HG03342 (cell line): ENCODE measurements around the gene RSPO1.
"Not testable (repeated sequence)": the region's sequence is repeated elsewhere in the genome, so short reads cannot be mapped to it uniquely, and the experiment has no call there.

Source experiments
- ATAC-seq: cut with Tn5 transposase; IDR thresholded peaks from one replicate; pipeline ENCODE4 v1.9.1; 2021; ENCODE audit warnings: mild to moderate bottlenecking, moderate library complexity; ENCODE audit not compliant: unreplicated experiment

The RSPO1 gene

GRCh38 chr1:37622131-37622530, 12.6 kb downstream of the RSPO1 start:
- ATAC-seq, result no peak

GRCh38 chr1:37621326-37621870, 13.3 kb downstream of the RSPO1 start:
- no peak for ATAC-seq

GRCh38 chr1:37620707-37621106, 14.0 kb downstream of the RSPO1 start:
- ATAC-seq, result no peak

DNA sequence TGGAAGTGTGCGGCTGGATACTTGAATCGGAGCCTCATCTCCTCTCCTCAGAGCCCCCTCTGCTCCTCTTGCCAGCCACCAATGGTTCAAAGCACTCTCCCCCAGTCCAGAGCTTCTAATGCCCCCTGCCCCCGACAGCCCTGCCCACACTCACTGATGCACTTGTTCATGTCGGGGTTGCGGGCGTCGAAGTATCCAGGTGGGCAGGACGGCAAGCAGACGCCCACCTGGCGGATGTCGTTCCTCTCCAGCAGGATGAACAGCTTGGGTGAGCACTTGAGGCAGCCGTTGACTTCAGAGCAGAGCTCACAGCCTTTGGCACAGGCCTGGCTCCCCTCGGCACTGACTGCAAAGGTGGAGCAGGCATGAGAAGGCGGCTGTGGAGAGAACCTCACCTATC, 18.4 kb downstream of the RSPO1 start:
- no peak for ATAC-seq

- no peak for ATAC-seq
Observed at GRCh38 chr1:37614105-37614504, 20.6 kb downstream of the RSPO1 start.

GRCh38 chr1:37612186-37612585, 22.5 kb downstream of the RSPO1 start:
- no peak for ATAC-seq

- no peak for ATAC-seq
Observed at GRCh38 chr1:37609994-37610393, 24.7 kb downstream of the RSPO1 start.

DNA sequence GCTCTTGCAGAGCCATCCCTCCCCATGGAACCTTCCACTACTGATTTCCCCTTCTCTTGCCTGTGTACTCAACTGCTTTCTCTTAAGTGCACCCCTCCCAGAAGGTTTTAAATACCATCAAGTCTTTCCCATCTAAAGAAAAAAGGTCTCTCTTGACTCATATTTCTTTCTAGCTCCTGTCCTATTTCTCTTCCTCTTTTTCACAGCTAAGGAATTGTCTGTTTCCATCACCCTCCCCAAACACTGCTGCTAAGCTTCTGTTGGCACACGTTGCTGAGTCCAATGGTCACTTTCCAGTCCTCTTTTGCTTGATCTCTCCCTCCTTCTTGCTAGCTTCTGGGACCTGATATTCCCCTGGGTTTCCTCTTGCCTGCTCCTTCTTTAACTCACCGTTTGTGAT, 25.7 kb downstream of the RSPO1 start:
- ATAC-seq, result no peak

DNA sequence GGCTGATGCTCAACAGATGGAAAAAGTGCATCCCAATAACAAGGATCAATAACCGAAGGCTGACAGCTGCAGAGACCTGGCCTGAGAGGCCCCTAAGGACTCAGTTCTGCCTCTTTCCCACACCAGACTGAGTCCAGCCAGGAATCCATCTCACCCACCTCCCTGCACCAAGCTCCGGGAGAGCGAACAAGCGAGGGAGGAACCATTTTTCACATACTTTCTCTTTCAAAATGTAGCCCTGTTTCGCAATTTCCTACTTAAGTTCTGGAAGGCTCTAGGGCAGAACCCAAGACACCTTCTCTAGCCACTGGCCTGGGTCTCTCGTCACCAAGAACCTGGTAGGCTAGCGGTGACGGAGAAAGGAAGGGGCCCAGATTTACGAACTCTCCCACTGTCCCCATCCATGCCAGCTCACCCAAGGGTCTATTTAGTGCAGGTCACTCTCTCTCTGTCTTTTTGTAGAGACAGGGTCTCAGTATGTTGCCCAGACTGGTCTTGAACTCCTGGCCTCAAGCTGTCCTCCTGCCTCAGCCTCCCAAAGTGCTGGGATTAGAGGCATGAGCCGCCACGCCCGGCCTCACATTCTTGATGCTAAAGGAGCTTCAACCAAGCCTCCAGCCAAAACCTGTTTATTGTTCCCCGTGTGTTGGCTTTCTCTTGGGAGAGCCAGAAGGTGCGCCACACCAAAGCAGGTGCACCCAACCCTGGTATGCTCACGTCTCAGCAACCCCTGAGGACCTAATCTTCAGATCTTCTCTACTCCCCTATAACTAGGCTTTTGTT, 28.0 kb downstream of the RSPO1 start:
- no peak for ATAC-seq

DNA sequence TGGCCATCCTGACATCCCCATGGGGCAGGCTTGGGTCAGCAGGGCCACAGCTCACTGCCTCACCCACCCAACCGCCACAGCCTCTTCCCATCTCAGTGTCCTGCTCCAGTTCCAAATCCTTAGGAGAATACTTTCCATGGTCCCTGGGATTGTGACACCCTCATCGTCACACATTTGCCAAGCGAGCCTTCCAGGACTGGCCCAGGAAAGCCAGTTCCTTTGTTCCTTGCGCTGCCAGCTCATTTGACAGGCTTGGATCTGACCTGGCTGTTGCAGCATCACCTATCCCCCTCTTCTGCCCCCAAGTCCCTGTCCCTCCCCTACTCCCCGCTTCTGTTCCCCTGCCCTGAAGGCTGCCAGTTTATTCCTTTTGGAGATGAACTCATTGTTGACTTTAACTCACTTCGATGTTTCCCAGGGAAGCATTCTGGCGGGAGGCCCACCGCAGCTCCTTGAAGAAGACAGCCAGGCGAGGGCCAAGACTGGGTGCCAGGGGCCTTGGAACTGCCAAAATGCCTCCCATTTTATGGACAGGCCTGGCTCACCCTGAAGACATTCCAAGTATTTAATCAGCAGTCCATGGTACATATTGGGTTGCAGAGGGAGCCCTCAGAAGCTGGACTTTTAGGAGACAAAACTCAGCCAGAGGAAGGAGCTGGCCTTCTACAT, 28.8 kb downstream of the RSPO1 start:
- ATAC-seq, result no peak

- ATAC-seq, result no peak
Observed at GRCh38 chr1:37605061-37605650, 29.5 kb downstream of the RSPO1 start.

- no peak for ATAC-seq
Observed at GRCh38 chr1:37602750-37603694, 31.7 kb downstream of the RSPO1 start.

- no peak for ATAC-seq
Observed at GRCh38 chr1:37601441-37601840, 33.3 kb downstream of the RSPO1 start.

DNA sequence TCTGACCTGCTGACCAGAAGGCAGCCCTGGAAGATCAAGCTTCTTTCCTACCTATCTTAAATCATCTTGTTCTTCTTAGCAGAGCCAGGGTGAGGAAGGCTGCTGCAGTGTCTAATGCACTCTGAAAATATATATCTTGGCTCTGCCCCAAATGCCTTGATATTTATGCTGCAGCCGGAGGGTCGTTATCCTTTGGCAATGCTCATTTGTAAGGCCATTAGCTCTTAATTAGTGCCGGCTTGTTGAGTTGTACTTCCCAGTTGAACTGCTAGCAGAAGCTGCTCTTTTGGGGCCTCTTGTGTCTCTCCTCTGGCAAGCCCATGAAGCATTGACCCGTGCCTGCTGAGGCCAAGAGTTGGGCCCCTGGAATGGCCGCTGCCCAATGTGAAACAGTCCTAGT, 34.8 kb downstream of the RSPO1 start:
- ATAC-seq, result no peak

- ATAC-seq, result no peak
Observed at GRCh38 chr1:37596182-37596667, 38.5 kb downstream of the RSPO1 start.

DNA sequence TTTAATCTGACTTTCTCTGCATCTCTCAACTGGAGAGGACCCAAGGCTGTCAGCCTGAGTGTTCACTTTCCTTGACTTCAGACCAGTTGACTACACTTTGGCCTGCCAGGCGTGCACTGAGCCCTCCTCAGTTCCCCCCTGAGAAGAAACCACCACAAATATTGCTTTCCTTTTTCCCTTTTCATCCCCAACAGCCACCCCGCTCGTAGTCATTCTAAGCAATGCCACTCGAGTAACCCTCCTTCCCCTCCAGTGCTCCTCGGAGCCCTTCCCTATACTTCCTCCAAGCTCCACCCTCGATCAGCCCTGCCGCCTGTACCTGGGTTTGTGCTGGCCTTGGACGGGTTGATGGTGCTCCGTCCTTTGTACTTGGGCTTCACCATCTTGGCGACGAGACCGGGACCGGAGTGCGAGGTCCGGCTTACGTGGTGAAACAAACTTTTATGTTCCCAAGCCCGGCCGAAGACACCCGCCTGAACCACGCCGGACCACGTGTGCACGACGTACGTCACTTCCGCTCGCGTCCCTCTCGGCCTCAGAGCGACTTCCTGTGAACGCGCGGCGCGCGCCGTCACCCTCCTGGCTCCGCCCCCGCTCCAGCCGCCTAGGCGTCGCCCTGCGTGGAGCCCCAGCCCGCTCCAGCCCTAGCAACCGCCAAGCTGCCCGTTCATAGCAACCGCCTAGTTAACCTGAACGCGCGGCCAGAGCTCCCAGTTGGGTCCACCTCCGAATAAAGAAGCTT, 39.1 kb downstream of the RSPO1 start, which contains the start of gene GNL2:
TSS of gene GNL2 (minus strand) at position 498 of the 742 bp plus-strand sequence. CDS start at position 383, 115 bp downstream.
- ATAC-seq, result peak; percentile 97

DNA sequence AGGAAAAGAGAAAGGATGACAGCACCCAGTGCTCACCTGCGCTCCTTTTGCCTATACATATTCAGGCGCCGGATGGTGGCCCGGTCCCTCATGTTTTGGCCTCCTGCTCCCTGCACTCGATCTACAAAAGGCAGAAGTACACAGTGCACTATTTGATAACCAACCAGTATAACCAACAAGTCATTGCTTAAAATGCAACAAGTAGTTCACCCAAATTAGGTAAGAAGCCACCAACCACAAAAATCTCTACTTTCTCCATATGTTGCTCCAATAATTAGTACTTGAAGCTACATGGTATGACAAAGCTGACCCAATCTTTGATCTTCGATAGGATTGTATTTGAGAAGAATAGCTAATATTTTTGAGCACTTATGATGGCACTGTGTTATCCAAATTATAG, 41.0 kb downstream of the RSPO1 start:
- no peak for ATAC-seq

GRCh38 chr1:37588939-37589338, 45.8 kb downstream of the RSPO1 start:
- no peak for ATAC-seq

GRCh38 chr1:37584544-37584943, 50.1 kb downstream of the RSPO1 start:
- not testable (repeated sequence) for ATAC-seq

DNA sequence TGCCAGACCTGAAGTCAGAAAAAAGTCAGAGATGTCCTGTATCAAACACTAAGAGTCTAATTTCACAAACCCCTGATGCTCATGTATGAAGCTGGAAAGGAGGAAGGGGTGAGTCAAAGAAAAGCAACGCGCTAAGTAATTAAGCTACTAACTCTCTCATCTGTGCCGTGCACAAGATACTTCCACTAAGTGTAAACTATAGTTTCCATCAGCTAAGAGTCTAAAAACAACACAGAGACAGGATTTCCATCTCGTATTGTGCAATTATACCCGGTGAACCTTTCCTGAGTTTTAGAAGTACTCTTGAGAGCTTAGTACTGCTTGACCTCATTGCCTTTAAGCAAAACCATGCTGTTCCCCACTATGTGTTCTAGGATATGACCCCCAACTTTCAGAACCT, 59.0 kb downstream of the RSPO1 start:
- ATAC-seq, result no peak
